22Rv1 (cell line): Measurements from ENCODE around the gene RGP1.

Source experiments
- H3K27ac ChIP-seq: fragments of 450-650 bp; 2 replicates; pipeline ENCODE4 v1.5.1; 2017
- ZFX ChIP-seq: fragments of 450-650 bp; IDR thresholded peaks from 2 replicates; pipeline ENCODE4 v1.6.1; 2017; ENCODE audit warnings: antibody characterized with exemption, borderline replicate concordance
- TF ChIP-seq, protein P1 (sequence below): fragments of 450-650 bp; IDR thresholded peaks from 2 replicates; pipeline ENCODE4 v1.5.1; 2017; ENCODE audit warnings: mild to moderate bottlenecking

RGP1 gene

GRCh38 chr9:35723426-35723825, 25.7 kb upstream of the RGP1 start:
- TF ChIP-seq, protein P1, sequence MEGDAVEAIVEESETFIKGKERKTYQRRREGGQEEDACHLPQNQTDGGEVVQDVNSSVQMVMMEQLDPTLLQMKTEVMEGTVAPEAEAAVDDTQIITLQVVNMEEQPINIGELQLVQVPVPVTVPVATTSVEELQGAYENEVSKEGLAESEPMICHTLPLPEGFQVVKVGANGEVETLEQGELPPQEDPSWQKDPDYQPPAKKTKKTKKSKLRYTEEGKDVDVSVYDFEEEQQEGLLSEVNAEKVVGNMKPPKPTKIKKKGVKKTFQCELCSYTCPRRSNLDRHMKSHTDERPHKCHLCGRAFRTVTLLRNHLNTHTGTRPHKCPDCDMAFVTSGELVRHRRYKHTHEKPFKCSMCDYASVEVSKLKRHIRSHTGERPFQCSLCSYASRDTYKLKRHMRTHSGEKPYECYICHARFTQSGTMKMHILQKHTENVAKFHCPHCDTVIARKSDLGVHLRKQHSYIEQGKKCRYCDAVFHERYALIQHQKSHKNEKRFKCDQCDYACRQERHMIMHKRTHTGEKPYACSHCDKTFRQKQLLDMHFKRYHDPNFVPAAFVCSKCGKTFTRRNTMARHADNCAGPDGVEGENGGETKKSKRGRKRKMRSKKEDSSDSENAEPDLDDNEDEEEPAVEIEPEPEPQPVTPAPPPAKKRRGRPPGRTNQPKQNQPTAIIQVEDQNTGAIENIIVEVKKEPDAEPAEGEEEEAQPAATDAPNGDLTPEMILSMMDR = no peak
- TF ChIP-seq ZFX = no peak
- H3K27ac ChIP-seq = no peak overlapping the region

DNA sequence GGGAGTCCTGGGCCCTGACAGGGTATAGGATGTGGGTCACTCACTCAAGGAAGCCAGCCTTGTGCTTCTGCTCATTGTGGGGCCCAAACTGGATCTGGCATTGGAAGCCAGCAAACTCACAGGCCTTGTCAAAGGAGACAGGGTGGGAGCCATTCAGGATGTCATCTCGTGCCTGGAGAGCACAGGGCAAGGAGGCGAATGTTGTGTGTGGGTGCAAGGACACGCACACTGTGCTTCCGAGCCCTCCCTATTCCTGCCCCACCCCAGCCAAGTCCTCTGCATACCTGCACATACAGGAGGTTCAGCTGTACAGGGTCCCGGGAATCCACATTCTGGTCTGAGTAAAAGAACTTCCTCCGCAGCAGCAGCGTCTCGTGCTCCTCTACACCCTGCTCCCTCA, 25.2 kb upstream of the RGP1 start:
- TF ChIP-seq, protein P1 = no peak
- TF ChIP-seq ZFX = no peak
- H3K27ac ChIP-seq = no peak overlapping the region

GRCh38 chr9:35725362-35725761, 23.7 kb upstream of the RGP1 start:
- no peak overlapping the region for H3K27ac ChIP-seq
- no peak for TF ChIP-seq ZFX
- TF ChIP-seq, protein P1 = no peak

DNA sequence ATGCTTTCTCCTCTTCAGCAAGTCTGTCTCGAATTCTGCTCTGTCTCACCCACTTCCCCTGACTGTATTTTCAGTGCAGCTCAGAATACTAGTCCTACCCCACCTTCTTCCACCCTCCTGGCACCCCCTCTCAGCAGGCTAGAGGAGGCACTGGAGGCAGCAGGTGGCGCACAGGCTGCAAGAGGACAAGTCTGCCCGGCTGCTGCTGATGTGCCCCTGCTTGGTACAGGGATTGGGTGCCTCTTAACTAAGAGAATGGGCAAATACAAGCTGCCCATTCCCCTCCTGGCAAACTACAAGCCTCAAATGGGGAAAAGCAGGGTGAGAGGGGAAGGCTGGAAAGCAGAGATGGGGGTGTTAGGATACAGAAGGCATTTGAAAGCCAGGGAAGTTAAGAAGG, 22.2 kb upstream of the RGP1 start:
- no peak overlapping the region for H3K27ac ChIP-seq

DNA sequence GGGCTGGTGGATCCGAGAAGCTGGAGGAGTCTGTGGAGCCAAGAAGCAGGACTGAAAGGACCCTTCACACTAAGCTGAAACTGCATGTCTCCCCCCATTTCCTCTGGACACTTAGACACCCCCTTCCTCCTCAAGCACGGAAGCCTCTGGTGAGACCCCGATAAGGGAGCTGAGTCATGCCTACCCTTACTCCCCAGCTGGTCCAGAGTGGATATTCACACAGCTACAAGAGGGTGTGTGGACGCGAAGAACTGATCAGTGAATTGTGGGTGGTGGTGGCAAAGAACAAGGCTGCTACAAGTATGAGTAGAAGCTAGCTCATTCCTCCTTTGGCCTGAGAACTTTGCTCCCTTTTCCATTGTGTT, 21.4 kb upstream of the RGP1 start:
- no peak overlapping the region for H3K27ac ChIP-seq
- TF ChIP-seq ZFX = no peak
- TF ChIP-seq, protein P1 = no peak

More for the DNA sequence above, 22.2 kb upstream of the RGP1 start:
- TF ChIP-seq, protein P1 = no peak
- TF ChIP-seq ZFX = no peak

- TF ChIP-seq, protein P1 = no peak
- no peak for TF ChIP-seq ZFX
- no peak overlapping the region for H3K27ac ChIP-seq
These were observed 20.8 kb upstream of the RGP1 start for GRCh38 chr9:35728041-35728971.

- H3K27ac ChIP-seq = no peak overlapping the region
- TF ChIP-seq ZFX = no peak
- TF ChIP-seq, protein P1 = no peak
These were observed 20.0 kb upstream of the RGP1 start for GRCh38 chr9:35729101-35729500.
